AG04450 (cell line): ENCODE data around the gene RASGRF2. TPM values are rescaled to one million over a fixed set of nuclear protein-coding genes. Genes with fewer than 3 reads are reported as not detected.
A peak's percentile ranks its signal among the peaks of the same experiment; 100 is the strongest.

Source experiments
- CTCF ChIA-PET: fragments of 300-600, 350-600 bp; formaldehyde crosslinking; extraction: SDS; loops from one replicate; lab custom pipeline; 2022; ENCODE audit warnings: antibody characterized with exemption, inconsistent platforms; lab: Charles Lee
- POLR2A ChIA-PET: fragments of 350-600 bp; formaldehyde crosslinking; extraction: SDS; loops from one replicate; lab custom pipeline; 2021; ENCODE audit warnings: antibody characterized with exemption, inconsistent platforms; lab: Yijun Ruan, JAX
- DNase-seq: peaks from one replicate; pipeline ENCODE4 v3.0.0-alpha.2; 2011; ENCODE audit warnings: low read depth, low spot score
- H3K27ac ChIP-seq: one replicate; pipeline ENCODE4 v1.5.1; 2012; ENCODE audit warnings: low read depth, low read length, control low read depth
- H3K27me3 ChIP-seq: one replicate; pipeline ENCODE4 v1.6.0; 2012; ENCODE audit warnings: low read length; ENCODE audit not compliant: control insufficient read depth, insufficient read depth
- H3K4me3 ChIP-seq: 2 replicates; pipeline ENCODE4 v1.5.1; 2011; ENCODE audit warnings: mild to moderate bottlenecking, low read depth, low read length, control low read depth
- H3K9me3 ChIP-seq: 2 replicates; pipeline ENCODE4 v1.5.1; 2012; ENCODE audit warnings: low read length; ENCODE audit not compliant: control insufficient read depth, insufficient read depth
- polyA plus RNA-seq: library from polyadenylated mRNA; depleted of rRNA; stranded (reverse); fragments of >200 nt; gene quantifications from 2 replicates; pipeline ENCODE4 v1.2.3, GENCODE V29; 2011
- TF ChIP-seq, protein P1 (sequence below): IDR thresholded peaks from 2 replicates; pipeline ENCODE4 v1.5.1; 2011; ENCODE audit warnings: low read depth, low read length, control low read depth, inconsistent platforms

RASGRF2 gene
- polyA plus RNA-seq, 1 experiment, result 19.5 TPM

DNA sequence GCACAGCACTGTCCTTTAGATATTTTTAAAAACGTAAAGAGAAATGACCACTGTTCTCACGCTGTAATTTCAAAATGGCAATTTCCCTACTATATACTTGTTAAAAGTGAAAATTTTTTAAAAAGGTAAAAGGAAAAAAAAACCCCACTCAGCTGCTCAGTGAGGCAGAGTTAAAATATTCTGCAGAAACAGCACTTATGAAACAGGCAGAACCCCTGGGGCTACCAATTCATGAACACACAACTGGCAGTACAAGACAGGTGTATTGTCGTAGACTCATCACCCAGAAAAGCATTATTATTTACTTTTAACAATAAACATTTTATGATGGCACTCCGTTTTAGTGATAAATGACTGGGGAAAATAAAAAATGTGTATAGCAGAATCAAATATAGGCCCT is 1.5 kb upstream of the RASGRF2 start:
- POLR2A ChIA-PET, result no interaction called here
- no peaks in the 10 kb centered on the region for H3K27me3 ChIP-seq
- H3K9me3 ChIP-seq, result no peaks in the 10 kb centered on the region
- DNase-seq, result no peak
- CTCF ChIA-PET, result interaction anchor here (1.2 kb wide), 1 partner anchor 149 kb away, joined by 3 read pairs; no protein-coding TSS in a partner anchor
- H3K27ac ChIP-seq, result no peak overlapping the region
- TF ChIP-seq, protein P1, sequence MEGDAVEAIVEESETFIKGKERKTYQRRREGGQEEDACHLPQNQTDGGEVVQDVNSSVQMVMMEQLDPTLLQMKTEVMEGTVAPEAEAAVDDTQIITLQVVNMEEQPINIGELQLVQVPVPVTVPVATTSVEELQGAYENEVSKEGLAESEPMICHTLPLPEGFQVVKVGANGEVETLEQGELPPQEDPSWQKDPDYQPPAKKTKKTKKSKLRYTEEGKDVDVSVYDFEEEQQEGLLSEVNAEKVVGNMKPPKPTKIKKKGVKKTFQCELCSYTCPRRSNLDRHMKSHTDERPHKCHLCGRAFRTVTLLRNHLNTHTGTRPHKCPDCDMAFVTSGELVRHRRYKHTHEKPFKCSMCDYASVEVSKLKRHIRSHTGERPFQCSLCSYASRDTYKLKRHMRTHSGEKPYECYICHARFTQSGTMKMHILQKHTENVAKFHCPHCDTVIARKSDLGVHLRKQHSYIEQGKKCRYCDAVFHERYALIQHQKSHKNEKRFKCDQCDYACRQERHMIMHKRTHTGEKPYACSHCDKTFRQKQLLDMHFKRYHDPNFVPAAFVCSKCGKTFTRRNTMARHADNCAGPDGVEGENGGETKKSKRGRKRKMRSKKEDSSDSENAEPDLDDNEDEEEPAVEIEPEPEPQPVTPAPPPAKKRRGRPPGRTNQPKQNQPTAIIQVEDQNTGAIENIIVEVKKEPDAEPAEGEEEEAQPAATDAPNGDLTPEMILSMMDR, result no peak
- H3K4me3 ChIP-seq, result no peak overlapping the region

DNA sequence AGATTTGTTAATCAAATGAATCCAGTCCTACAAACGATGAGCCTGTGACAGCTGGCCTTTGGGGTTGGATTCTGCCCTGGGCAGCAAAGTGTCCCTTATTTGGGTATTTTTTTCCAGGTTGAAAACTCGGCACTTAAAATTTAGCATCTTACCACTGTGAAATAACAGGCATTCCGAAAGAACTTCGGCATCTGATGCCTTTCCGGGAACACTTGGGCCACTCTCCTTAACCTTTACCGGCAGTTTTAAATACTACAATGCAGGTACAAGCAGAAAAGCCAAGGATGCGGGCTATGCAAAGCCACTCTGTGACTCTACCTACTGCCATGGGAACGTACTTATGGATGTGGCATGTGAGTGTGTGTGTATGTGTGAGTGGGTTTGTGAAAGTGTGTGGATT is 1.0 kb upstream of the RASGRF2 start:
- TF ChIP-seq, protein P1, result no peak
- ChIA-PET POLR2A (no interaction called here), CTCF (interaction anchor here (1.2 kb wide), 1 partner anchor 149 kb away, joined by 3 read pairs; no protein-coding TSS in a partner anchor)
- Histone ChIP-seq H3K4me3 (no peak overlapping the region), H3K27me3 (no peaks in the 10 kb centered on the region), H3K9me3 (no peaks in the 10 kb centered on the region), H3K27ac (no peak overlapping the region)
- no peak for DNase-seq

DNA sequence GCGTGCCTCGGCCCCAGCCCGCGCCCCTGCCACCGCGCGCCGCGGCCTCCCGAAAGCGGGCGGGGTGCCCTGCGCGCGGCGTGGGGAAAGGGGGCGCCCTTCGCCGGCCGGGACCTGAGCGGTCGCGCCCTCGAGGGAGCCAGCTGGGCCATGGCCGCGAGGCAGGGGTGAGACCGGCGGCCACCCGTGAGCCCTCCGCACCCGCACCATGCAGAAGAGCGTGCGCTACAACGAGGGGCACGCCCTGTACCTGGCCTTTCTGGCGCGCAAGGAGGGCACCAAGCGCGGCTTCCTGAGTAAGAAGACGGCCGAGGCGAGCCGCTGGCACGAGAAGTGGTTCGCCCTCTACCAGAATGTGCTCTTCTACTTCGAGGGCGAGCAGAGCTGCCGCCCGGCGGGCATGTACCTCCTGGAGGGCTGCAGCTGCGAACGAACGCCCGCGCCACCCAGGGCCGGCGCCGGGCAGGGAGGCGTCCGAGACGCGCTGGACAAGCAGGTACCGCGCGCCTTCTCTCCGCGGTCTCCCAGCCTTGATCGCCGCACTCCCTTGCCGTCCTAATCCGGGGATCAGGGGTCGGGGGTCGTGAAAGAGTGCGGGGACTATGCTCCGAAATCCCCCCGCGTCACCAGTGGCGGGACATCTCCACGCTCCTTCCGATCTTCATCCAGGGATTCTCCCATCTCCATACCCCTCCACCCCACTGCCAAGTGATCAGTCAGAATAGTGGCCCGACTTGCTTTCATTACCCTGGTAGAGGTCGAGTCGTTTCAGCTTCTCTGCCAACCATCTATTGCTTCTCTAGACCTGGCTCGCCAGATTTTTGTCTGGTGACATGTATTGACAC is 590 bp downstream of the RASGRF2 start:
- ChIA-PET CTCF (interaction anchor here (0.6 to 1.7 kb wide), 4 partner anchors 148 to 274 kb away, joined by 3 to 9 read pairs (median 4); no protein-coding TSS in a partner anchor), POLR2A (no interaction called here)
- TF ChIP-seq, protein P1, result 0 out of 2 replicates have a peak, but pooled peaks have one; percentile 4
- Histone ChIP-seq H3K27me3 (no peaks in the 10 kb centered on the region), H3K9me3 (no peaks in the 10 kb centered on the region), H3K4me3 (peak overlapping the region; percentile 86), H3K27ac (peak overlapping the region; percentile 13)
- no peak for DNase-seq

DNA sequence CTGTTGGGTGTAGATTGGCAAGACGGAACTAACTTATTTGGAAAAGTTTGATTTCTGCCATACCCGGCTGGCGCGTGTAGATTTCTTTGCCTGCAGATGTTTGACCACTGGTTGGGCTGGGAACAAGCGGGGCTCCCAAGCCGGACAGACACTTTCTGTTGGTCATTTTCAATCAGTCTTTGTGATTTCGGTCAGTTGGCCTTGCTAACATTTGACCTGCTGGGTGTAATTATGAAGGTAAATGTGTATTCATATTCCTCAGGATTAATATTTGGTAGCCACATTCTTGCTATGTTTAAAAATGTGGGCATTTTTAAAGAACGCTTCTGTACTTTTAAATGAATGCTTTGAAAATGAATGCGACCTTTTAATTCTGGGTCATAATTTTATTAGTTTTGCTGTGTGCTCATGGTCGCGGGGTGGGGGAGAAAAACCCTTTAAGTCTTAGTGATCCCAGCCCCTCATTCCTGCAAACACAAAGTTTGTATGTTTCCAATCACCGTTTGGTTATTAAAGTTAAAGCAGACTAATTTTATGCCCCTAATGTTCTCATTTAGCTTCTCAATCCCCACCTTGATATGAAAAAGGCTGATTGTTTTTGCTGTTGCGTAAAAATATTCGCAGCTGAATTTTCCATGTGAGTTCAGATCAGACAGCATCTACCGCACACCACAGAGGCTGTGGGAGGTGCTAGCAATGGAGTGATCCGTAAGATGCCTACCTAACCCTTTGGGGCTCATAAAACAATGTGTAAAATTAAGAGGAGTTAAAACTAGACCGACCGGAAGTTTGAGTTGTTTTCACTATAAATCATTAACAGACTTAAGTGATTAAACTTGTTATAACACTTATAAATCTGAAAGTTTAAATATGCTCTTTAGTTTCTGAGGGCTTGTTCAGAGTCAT is 1.5 kb downstream of the RASGRF2 start:
- no peak for DNase-seq
- H3K4me3 ChIP-seq, result peak overlapping the region; percentile 86
- CTCF ChIA-PET, result interaction anchor here (0.6 to 1.7 kb wide), 3 partner anchors 147 to 275 kb away, joined by 3 to 9 read pairs (median 5); no protein-coding TSS in a partner anchor
- TF ChIP-seq, protein P1, result no peak
- H3K27ac ChIP-seq, result peak overlapping the region; percentile 13
- H3K9me3 ChIP-seq, result no peaks in the 10 kb centered on the region
- no peaks in the 10 kb centered on the region for H3K27me3 ChIP-seq
- POLR2A ChIA-PET, result no interaction called here
